ENCODE data around the gene USP32.
"Not testable (repeated sequence)": the region's sequence is repeated elsewhere in the genome, so short reads cannot be mapped to it uniquely, and the experiment has no call there.

Gene USP32

DNA sequence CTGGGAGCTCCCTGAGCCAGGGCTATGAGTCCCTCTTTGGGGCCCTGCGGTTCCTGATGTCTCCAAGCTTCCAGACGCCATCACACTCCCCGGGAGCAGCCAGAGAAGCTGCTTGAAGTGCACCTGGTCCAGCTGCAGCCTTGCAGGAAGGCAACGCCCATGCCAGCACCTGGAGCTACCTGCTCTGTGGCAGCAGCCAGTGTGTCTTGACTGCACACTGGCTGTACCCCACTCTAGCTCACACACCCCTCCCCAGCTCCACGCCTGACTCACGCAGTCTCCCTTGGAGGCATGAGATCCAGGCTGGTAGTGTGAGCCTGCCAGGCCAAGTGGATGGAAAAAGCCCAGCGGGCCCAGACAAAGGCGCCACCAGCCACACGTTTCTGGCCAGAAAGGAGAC lies 63.3 kb downstream of the USP32 start:
- DNase-seq: no peak

DNA sequence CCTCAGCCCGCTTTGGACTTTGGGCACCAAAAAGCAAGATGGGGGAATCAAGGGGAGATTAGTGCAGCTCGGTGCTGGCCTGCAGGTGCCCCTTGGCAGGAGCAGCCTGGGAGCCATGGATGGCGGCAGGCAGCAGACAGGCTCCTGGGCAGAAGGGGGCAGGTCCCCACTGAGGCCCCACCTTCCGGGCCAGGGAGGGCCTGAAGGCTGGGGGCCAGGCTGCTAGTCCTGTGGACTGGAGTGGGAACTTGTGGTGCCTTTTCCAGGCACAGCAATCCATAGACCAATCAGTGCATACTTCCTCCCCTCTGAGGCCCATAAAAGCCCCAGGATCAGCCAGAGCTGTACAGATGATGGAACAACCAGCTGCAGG lies 64.0 kb downstream of the USP32 start:
- no peak for DNase-seq

DNA sequence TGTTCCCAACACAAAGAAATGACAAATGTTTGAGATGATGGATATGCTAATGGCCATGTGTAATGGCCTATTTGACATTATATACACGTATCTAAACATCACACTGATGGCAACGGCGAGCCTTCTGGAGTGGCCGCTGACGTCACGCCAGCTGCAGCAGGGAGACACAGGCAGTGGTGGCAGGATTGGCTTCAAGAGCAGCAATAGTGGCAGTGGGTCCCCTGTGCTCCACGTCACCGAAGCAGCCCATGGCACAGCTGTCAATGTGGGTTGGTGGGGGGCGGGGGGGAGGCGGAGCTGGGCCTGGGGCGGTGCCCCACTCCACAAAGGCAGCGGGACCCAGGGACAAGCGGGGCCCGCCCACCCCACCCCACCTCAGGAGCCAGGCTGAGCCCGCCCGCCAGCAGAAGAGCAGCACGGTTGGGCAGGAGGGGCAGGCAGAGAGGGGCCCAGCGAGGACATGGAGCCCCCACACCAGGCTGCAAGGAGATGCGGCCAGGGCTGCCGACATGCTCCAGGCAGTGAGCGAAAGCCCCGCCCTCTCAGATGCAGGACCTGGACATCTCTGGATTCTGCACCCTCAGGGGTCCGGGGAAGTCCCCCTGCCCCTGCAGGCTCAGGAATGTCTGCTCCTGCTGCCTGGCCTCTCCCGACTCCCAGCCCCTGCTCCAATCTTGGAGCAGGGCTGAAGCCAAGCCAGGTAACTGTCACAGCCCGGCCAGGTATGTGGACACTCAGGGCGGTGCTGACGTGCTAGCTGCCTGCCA lies 64.6 kb downstream of the USP32 start:
- DNase-seq: no peak

DNA sequence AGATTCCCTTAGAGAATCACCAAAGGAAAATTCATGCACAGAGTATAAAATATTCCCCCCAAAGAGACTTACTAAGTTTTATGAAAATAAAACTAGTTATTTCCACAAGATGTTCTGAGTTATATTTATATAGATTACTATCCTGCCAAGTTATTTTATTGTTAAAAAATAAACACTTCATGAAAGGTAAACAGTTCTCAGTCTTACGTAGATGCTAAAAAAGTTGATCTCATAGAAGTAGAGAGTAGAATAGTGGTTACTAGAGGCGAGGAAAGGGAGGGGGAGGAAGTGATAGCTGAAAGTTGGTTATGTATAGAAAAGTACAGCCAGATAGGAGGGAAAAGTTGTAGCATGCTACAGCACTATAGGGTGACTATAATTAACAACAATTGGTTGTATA lies 65.2 kb downstream of the USP32 start:
- DNase-seq: no peak

DNA sequence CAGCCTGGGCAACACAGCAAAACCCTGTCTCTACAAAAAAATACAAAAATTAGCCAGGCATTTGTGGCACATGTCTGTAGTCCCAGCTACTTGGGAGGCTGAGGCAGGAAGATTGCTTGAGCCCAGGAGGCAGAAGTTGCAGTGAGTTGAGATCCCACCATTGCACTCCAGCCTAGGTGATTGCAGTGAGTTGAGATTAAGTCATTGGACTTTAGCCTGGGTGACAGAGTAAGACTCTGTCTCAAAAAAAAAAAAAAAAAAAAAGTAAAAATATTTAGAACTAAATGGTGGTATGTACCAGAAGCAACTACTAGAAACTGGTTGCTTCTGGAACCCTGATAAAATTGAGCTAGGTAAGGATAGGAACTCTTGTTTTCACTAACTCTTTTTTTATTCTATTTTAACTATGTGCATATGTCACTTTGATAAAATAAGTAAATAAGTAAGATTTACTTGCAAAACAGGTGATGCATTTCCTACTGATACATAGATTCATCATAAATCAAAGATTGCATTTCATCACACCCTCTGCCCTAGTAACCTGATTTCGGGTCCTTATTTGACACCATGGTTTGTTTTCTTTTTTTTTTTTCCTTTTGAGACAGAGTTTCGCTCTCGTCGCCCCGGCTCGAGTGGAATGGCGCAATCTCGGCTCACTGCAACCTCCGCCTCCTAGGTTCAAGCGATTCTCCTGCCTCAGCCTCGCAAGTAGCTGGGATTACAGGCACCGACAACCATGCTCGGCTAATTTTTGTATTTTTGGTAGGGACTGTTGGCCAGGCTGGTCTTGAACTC lies 66.0 kb downstream of the USP32 start:
- no peak for DNase-seq

GRCh38 chr17:60323754-60324153 lies 68.2 kb downstream of the USP32 start:
- DNase-seq: no peak

DNA sequence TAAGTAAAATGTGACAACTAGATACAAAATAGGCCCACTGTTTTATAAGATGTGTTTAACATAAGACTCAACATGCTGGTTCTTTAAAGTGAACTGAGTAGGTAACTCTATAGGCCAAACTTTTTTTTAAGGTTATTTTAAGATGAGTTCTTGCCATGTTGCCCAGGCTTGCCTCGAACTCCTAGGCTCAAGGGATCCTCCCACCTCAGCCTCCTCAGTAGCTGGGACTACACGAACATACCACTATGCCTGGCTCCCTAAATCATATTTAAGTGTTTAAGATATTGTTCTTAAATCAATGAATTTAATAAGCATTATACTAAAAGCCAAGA lies 69.9 kb downstream of the USP32 start:
- DNase-seq: no peak

- DNase-seq: no peak
Measured at GRCh38 chr17:60321336-60322055, 70.4 kb downstream of the USP32 start.

GRCh38 chr17:60318830-60319229 lies 73.1 kb downstream of the USP32 start:
- DNase-seq: no peak

GRCh38 chr17:60318326-60318725 lies 73.6 kb downstream of the USP32 start:
- DNase-seq: no peak

GRCh38 chr17:60315650-60316049 lies 76.3 kb downstream of the USP32 start:
- no peak for DNase-seq

- DNase-seq: not testable (repeated sequence)
Measured at GRCh38 chr17:60314900-60315299, 77.0 kb downstream of the USP32 start.

- DNase-seq: no peak
Measured at GRCh38 chr17:60314423-60314822, 77.5 kb downstream of the USP32 start.

DNA sequence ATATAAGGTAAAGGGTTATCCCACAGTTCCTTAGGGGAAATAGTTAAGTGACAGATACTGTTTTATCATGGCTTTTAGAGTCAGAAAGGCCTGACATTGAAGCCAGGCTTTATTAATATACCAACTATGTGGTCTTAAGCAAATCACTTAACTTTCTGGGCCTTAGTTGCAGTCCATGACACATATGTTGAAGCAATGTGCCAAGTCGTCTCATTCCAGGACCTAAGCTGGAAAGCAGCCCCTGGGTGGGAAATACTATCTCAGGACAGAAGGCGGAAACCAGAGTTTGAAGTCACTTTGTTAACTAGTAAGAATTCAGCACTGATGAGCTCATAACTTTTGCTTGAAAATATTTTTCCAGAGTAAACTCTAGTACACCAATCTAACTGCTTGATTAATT lies 80.0 kb downstream of the USP32 start:
- no peak for DNase-seq

DNA sequence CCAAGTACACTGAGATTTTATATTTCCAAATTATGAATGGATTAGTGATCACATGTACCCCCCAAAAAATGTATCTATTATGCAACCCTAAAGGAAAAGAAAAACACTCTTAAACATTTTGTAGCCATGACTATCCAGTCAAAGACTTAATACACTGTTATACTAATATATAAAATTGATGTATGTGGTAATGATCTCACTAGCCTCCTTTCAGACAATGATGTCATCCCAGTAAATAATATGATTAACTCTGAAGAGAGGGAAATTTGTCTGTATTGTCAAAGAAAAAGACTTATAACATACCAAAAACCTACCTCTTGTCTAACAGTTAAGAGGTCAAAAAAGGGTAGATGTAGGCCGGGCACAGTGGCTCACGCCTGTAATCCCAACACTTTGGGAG lies 80.7 kb downstream of the USP32 start:
- DNase-seq: no peak

DNA sequence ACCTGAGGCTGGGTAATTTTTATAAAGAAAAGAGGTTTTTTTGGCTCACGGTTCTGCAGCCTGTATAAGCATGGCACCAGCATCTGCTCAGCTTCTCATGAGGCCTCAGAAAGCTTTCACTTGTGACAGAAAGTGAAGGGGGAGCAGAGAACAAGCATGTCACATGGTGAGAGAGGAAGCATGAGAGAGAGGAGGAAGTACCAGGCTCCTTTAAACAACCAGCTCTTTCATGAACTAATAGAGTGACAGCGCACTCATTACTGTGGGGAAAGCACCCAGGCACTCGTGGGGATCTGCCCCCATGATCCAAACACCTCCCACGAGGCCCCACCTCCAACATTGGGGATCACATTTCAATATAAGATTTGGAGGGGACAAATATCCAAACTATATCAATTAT lies 86.8 kb downstream of the USP32 start:
- DNase-seq: no peak

DNA sequence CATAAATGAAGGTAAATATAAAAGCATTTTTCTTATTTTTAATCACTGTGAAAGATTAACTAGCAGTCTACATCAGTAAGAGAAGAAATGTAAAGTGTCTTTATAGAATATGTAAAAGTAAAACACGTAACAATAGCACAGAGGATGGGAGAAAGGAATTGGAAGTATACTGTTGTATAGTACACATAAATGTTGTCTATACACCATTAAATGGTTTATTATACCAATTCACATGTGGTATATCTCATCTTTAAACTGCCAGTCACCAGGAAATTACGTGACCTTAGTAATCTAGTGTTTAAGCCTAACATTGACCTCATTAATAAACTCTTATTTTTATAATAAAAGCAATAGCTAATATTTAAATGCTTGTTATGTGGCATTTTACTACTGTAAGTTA lies 87.4 kb downstream of the USP32 start:
- DNase-seq: no peak

- no peak for DNase-seq
Measured at GRCh38 chr17:60303406-60304099, 88.4 kb downstream of the USP32 start.

DNA sequence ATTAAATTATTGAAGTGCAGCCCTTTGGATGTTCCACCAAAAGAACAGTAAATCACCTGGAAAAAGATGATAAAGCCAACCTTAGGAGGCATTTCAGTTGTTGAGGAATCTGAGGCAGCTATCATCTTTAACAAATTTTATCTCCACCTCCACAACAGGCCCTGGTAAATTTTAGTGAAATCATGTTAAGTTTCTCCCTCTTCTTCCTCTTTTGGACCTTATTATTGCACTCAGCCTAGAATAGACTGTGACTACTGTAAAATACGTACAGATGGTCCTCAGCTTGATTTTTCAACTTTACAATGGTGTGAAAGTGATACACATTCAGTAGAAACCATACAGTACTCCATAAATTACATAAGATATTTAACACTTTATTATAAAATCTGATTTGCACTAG lies 90.3 kb downstream of the USP32 start:
- no peak for DNase-seq

DNA sequence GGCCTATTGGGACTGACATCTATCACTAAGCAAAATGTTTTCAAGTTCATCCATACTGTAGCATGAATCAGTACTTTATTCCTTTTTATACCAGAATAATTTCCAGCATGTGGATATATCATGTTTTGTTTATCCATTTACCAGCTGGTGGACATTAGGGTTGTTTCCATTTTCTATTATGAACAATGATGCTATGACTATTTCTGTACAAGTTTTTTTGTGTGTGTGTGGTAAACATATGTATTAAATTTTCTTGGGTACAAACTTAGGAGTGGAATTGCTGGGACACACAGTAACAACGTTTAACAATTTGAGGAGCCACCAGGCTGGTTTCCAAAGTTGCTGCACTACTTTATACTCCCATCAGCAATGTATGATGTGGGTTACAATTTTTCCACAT lies 91.0 kb downstream of the USP32 start:
- DNase-seq: no peak

- DNase-seq: no peak
Measured at GRCh38 chr17:60300011-60300410, 91.9 kb downstream of the USP32 start.

DNA sequence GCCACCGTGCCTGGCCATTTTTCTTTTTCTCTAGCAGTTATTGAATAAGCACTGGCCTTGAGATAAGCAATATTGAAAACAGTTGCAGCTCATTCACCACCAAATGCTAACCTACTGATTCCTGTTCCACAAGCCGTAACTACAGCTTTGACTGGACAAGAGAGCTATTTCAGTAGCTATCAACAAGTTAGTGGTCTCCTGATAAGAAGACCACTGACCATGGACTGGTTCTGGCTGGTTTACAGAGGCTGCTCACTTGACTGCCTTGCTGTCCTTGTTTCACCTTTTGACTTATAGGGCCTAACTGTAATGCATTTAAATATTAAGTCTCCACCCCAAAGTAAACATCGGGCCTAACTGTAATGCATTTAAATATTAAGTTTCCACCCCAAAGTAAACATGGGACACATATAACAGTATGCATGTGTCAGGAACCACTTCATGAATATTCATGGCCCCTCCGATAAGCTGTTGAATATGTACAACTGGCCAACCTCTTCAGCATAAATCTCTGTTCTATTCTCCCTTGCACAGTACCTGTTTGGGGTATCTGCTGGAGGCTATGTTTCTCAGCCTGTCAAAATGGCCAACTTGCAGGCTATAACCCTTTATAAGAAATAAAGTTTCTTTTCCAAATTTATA lies 94.1 kb downstream of the USP32 start:
- DNase-seq: no peak

DNA sequence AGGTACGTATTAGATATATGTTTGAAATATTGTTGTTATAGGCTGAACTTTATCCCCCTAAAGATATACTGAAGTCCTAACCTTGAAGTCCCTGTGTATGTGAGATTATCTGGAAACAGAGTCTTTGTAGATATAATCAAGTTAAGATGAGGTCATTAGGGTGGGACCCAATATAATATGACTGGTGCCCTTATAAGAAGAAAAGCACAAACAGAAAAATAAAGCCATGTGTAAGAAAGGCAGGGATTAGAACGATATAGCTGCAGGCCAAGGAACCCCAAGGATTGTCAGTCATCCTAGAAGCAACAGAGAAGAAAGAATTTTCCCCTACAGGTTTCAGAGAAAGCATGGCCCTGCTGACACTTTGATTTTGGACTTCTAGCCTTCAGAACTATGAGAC lies 95.8 kb downstream of the USP32 start:
- DNase-seq: no peak
